ENCODE measurements around the gene VLDLR. TPM values are rescaled to one million over a fixed set of nuclear protein-coding genes. Genes with fewer than 3 reads are reported as not detected.
A peak's percentile ranks its signal among the peaks of the same experiment; 100 is the strongest.

VLDLR gene
- total RNA-seq, 1 donor from 2014 or later: 15.9 TPM

DNA sequence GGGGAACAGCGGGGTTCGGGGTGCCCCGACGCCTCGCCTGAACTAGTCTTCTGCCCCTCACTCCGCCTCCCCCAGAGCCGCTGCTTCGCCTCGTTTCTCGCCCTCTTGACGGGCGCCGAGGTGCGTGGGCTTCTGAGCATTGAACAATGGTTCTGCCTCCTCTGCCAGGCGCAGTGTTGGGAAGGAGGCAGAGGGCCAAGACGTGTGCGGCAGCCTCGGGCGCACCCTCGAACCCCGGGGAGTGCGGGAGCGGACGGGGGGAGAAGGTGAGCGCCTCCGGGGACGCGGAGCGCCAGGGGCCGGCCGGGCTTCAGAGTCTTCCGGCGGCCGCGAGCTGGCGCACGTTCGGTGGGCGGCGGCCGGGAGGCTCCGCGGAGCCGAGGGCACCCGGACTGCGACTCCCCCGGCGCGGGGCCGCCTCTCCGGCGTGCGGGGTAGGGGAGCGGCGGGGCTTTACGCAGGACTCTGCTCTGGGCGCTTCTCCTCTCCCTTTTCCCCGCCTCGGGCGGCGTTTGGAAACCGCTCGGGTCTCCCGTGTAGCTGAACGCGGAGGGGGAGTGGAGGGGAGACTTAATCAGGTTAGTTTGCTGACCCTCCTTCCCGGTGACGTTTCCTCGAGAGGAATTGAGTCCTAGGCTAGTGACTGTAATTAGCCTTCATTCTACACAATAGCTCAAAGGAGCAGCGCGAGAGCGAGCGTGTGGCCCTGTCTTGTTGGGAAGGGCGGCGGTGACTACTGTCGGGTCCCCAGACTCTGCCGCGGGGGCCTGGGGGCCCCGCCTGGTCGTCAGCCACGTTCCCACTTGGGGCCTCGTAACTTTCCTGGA lies 1.1 kb downstream of the VLDLR start:
- DNase-seq: no peak

DNA sequence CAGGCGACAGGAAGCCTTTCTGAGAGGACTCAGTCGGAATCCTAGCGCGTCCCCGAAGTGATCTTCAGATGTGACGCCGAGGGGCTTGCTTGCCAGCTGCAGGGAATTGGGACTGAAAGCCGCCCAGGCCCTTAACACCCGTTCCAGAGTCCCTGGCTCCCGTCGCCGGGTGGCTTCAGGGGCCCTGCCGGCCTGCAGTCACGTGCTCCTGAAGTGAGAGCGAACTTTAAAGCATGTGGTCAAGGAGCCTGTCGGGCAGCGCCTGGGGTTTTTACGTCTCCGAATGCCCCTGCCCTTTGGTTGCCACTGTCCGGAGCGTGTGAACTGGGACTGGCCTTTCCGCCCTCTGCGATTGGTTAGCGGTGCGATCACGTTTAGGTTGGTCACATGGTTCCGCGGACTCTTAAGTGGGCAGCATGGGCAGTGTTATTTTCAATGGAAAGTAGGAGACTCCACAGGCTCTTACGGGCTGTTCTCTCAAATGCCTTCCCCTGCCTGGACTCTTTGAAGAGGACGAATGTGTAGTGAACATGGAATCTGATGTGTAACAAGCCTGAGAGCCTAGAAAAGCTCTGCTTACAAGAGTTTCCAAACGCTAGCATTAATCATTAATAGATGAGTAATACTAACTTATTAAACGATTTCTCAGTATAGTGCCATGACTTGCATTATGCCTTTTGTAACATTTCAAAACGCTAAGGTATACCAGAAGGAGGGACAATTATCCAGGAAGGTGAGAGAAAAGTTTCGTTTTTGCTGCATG lies 1.9 kb downstream of the VLDLR start:
- DNase-seq: peak; percentile 39

DNA sequence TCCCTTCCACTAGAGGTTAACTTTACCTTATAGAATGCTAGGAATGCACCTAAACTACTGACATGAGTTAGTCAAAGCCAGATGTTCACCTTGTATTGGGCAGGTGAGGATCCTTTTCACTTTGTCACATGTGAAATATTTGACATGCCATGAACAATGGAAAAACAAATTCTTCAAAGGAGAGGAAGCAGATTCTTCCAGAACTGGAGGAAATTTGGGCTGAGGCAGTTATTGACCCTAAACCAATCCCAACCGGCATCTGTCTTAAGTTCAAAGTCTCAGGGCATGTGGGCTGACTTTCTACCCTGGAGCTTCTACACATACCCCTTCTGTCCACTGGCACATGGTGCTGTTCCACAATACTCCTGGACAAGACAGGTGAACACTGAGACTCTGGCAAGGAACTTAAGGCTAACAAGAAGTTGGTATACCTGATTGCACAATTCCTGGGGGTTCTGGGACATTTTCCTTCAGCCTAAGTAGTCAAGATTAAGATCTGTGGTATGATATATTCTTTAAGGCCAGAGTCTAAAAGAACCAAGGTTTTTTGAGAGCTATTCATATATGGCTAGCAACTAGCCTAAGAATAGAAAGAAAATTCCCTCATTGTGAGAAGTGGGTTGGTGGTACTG lies 2.6 kb downstream of the VLDLR start:
- DNase-seq: no peak

DNA sequence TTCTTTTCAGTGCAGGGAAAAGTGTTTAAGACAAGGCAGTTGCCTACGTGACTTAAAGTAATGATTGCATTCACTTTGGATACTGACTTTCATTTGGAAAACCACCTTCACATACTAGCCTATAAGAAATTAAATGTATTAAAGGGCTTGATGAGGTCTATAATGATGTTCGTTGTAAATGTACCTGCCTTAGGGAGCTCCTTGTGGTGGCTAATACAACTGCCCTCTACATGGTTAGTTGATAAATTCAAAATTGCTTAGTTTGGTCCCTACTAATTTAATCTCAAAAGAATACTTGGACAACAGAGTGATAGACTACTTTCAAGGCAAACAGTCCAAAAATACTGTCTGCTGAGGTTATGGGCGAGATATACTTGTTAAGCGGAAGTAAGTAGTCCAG lies 3.8 kb downstream of the VLDLR start:
- no peak for DNase-seq

DNA sequence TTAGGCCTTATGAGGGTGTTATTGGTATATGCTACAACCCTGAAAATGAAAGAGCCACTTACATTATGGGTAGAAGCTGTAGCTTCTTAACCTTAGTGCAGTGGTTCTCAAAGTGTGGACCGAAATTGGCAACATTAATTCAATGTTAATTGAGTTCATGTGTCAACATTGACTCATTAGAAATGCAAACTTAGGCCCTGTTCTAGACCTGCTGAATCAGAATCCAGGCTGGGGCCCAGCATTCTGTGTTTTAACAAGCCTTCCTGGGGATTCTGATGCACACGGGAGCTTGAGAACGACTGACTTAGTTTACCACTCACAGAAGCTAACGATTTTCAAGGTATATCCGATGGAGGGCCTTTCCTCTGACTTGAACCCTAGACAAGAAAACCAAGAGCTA lies 7.3 kb downstream of the VLDLR start:
- no peak for DNase-seq

DNA sequence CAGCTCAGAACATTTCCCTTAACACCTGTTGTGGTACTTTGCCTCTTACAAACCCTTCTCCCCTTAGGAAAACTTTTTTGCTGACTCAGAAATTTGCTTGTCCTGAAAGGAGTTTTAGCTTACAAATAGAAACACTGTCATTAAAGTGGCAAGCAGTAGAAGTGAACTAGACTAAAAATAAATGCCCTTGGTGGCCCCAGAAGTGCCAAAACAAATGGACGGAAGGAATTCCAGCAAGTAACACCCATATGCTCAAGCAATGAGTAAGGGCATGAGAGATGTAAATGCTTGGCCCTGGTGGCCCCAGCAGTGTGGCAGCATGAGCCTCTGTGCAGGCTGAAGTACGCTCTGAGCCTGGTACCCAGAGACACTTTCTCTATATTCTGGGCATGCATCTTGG lies 8.6 kb downstream of the VLDLR start:
- DNase-seq: no peak

DNA sequence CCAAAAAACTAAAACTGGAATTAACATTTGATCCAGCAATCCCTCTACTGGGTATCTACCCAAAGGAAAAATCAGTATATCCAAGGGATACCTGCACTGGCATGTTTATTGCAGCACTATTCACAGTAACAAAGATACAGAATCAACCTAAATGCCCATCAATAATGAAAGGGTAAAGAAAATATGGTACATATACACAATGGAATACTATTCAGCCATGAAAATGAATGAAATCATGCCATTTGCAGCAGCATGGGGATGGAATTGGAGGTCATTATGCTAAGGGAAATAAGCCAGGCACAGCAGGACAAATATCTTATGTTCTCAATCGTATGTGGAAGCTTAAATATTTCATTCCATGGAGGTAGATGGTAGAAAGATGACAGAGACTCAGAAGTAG lies 9.7 kb downstream of the VLDLR start:
- DNase-seq: no peak

DNA sequence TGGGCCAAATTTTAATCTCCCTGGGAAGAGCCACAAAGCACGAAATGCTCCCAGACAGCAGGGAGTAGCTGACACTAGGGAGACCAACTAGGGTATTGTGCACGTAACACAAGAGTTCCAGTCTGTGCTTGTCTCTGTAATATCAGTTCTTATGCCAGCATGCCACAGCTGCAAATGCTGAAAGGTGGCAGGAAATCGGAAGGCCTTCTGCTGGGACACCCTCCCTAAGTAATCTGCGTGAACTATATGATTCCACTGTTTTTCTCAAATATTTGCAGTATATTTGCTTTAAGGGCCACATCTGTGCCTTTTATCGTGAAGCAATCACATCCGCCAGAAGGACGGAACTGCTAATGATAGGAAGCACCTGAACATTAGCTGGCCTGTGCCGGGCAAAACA lies 12.6 kb downstream of the VLDLR start:
- no peak for DNase-seq

DNA sequence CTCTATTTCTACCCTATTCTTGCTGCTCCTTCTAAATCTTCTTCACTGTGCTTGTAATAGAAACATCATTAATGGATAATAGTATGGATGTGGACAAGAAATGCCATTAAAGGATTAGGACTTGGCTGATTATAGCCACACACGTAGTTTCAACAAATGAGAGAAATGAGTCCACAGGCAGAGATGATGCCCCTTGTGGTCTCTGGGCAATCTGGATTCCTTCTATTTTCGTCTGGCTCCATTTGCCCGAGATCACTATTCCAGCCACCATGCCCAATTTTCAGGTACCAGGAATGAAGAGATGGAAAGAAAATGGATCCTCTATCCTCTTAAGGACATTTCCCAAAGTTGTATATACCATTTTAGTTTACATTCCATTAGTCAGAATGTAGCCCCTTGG lies 13.2 kb downstream of the VLDLR start:
- no peak for DNase-seq

DNA sequence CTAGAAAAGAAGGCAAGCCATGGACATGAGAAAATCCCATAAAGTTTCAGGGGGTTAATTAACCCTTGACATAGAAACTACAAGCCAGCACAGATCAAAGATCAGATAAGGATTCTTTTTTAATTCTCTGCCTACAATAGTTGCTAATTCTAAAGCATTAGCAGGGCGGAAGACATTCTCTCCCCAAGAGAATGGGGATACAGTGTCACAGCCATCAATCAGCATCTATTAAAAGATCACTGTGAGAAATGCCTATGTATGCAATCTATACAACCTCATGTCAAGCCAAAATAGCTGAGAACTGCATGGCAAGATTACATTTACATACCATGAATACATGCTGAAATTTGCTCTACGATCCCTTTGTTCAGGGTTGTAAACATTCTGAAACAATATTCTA lies 14.3 kb downstream of the VLDLR start:
- DNase-seq: no peak

DNA sequence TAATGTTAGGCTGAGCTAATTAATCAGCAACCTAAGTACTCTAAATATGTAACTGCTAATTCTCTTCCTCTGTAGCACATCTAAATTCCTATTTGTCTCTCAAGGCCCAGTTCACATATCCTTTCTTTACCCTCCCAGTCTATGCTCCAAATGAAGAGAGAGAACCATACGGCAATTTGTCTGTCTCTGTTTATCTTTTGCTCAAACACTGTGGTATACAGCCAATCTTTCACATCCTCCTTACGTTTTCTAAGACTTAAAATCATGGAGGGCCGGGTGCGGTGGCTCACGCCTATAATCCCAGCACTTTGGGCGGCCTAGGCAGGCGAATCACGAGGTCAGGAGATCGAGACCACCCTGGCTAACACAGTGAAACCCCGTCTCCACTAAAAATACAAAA lies 15.8 kb downstream of the VLDLR start:
- no peak for DNase-seq

DNA sequence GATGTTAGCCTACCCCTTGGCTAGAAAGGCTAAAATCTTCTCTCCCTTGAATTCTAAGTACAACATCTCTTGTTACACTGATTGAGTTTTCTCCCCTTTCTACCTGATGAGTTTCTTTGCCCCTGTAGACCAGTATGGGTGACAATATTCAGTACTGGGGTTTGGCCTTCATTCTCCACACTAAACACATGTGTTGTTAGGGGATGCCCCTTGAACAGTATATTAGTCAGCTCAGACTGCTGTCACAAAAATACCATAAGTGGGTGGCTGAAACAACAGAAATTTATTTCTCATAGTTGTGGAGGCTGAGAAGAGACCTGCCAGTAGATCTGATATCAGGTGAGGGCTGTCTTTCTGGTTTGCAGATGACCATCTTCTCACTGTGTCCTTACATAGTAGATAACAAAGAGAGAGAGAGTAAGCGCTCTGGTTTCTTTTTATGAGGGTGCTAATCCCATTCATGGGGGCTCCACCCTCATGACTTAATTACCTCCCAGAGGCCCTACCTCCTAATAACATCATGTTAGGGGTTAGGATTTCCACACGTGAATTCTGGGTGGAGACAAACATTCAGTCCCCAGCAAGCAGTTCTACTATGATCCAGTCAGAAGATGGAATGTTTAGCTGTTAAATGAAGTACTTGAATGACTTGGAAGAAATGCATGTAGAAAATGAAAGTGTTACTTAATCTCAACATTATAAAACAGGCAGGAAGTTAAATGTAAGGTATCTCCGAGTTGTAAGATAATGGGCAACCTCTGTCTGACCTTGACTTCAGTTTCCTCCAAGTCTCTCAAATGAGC lies 17.5 kb downstream of the VLDLR start:
- no peak for DNase-seq

DNA sequence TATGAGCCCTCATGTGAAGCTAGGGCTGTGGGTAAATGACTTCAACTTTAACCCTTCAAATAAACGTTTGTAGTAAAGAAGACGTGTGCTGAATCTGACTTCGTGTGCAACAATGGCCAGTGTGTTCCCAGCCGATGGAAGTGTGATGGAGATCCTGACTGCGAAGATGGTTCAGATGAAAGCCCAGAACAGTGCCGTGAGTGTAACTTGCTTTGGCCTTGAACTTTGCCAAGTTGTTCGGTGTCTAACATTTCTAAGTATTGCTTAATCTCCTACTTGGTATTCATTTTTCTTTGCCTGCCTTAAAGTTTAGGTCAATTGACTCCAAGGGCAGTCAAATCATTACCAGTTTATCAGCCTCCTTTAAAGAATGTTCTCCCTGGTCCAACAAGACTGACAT lies 18.2 kb downstream of the VLDLR start:
- no peak for DNase-seq

DNA sequence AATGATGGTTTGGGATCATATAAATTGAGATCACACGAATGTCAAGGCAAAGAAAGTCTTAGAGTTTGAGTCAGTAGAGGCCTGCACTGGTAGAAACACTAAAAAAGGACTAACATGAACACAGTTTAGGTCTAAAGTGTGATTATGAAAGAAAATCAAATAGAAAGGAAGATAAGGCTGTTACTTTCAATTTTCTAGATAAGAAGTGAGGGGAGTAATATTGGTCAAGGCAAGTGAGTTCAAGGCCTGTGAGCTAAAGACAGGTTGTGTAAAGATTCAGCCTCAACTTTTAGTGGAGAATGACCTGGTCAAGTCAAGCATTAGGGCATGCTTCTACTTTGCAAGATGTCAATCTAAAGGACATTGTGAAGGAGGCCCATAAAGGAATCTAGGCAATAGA lies 19.0 kb downstream of the VLDLR start:
- no peak for DNase-seq

DNA sequence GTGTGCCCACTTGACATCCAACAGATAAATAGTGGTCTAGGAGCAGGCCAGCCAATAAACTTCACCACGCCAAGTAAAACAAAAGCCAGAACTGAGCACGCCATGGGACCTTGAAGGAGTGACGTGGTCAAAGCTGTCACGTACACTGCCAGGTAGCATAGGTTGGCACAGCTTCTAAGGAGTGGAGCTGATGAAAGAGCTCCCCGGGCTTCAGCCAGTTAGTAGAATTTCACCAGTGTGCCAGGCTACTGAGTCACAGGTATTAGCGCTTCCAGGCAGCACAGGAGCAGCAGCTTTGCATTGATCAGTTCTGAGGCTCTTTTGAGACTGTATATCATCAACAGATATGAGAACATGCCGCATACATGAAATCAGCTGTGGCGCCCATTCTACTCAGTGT lies 19.4 kb downstream of the VLDLR start:
- no peak for DNase-seq

DNA sequence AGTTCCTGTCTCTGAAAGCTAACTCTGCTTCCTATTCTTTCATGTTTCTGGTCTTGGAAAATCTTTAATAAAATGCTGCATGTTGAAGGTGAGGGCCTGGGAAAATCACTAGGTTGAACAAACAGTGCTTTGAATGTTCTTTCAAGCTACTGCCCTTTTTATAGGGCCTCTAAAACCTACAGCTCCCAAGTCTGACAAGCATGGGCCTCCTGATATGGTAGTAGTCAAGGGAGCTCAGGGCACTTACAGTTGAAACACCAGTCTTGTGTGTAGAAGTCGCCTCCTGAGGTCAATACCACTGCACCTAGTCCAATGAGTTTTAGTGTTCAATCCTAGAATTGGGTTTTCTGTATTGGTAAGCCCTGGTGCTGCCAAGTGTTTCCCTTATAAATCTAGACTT lies 20.5 kb downstream of the VLDLR start:
- DNase-seq: no peak

DNA sequence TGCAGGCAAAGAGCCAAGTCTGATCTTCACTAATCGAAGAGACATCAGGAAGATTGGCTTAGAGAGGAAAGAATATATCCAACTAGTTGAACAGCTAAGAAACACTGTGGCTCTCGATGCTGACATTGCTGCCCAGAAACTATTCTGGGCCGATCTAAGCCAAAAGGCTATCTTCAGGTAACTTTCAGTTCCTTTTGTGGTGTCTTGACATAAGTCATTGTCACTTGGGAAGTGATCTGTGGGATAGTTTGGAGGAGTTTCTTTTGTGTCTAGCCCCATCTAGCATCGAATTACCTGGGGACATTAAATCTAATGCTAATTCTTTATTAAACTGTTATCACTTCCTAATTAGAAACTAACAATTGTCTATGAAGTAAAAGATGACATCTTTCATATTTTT lies 24.0 kb downstream of the VLDLR start:
- DNase-seq: no peak

DNA sequence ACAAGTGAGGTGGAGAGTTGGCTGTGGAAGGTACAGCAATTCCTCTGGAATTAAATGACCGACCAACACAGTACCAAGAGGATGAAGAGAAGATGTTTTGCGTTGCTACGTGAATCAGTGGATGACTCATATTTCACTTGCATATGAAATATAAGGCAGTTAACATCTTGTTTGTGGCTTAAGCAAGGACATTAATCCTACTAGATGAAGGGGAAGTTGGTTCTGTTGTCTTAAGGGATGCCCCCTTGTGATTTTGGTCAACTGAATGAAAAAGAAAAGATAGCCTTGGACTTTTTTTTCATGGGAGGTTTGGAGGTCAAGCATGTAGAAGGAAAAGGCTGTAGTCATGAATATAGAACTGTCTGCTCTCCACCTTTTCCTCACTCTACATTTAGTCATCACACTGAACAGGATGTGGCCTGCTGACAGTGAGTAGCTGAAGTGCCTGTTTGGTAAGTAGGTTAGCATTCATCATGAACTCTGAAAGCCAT lies 33.9 kb downstream of the VLDLR start:
- no peak for DNase-seq

DNA sequence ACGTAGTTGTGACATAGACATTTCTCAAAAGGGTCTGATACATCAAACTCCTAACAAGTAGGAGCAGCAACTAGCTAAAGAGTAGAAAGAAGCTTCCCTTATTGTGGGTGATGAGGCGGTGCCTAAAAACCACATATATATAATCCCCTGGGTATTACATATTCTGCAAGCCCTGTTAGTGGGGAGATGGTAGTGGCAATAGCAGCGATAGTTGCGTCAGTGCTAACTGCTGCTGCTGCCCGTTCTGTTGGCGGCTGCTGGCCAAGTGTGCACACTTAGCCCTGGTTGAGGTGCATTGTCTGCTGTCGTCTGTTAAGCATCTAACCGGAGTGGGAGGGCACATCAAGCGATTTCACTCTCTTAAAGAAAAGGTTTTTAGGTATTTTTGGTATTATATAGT lies 35.8 kb downstream of the VLDLR start:
- no peak for DNase-seq

DNA sequence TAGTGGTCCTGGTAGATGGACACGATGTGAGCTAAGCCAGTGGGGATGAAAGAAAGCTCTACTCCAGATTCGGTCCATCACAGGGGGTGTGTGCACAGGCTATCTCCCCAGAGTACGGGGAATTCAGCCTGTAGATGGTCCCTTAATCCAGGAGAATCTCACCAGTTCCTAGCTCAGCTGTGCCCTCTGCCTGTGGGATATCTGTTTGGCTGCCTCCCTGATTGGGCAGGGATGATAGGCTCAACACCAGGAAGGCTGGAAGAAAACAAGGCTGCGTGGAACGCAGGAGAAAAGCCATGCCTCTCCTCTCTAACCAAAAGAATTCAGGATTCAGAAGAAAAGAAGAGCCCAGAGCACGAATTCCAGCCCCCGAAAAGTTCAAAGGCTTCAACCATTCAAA lies 40.9 kb downstream of the VLDLR start:
- DNase-seq: no peak

DNA sequence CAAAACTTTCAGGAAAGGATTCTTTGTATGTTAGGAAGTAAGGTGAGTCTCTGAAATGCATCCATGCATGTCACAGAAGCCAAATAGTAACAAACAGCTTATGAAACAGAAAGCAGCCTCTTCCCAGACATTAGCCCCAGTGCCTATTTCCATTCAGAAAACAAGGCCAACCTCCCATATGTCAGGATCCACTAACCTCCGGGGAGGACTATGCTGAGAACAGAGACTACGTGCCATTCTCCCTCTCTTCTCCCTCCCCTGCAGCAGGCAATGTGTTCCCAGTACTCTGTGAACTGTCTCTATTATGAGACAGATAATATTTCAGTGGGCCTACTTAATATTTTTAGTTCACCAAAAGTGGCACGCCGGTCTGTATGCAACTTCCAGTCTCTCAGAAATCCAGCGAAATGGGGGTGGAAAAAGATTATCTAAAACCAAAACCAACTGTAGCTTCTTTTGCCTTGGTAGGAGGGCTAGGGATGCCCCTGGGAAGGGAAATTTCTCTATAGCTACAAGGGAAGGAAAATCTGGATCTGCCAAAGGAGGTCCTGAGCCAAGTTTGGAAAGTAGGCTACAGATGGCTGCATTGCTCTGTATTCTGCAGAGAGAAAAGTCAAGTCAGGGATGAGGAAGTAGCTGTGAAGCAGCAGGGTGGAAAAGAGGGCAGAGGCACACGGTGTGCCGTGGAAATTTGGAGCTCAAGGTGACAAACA lies 42.0 kb downstream of the VLDLR start:
- peak; percentile 47 for DNase-seq

Data from skin of body (tissue), 2 donors.